Measurements from ENCODE around the gene ALOX12. TPM values are rescaled to one million over a fixed set of nuclear protein-coding genes. Genes with fewer than 3 reads are reported as not detected.

Gene ALOX12
- total RNA-seq, 1 experiment from 2014 or later, result not detected

- DNase-seq (ENCODE audit: low read depth), result peak; percentile 57
These were observed 26.3 kb downstream of the ALOX12 start for GRCh38 chr17:7021993-7022778.

- no peak for DNase-seq (ENCODE audit: low read depth)
These were observed 27.1 kb downstream of the ALOX12 start, which contains the start of gene BCL6B for GRCh38 chr17:7022781-7023571. BCL6B (plus strand) TSS chr17:7023050; CDS start chr17:7023672, 622 bp downstream.

GRCh38 chr17:7023576-7024401, 27.9 kb downstream of the ALOX12 start:
- DNase-seq (ENCODE audit: low read depth), result peak; percentile 60

GRCh38 chr17:7024402-7024785, 28.5 kb downstream of the ALOX12 start:
- DNase-seq (ENCODE audit: low read depth), result no peak

GRCh38 chr17:7025245-7025644, 29.4 kb downstream of the ALOX12 start:
- DNase-seq (ENCODE audit: low read depth), result no peak

- no peak for DNase-seq (ENCODE audit: low read depth)
These were observed 30.7 kb downstream of the ALOX12 start for GRCh38 chr17:7026471-7027115.

GRCh38 chr17:7027335-7027734, 31.5 kb downstream of the ALOX12 start:
- no peak for DNase-seq (ENCODE audit: low read depth)

- DNase-seq (ENCODE audit: low read depth), result no peak
These were observed 33.2 kb downstream of the ALOX12 start for GRCh38 chr17:7029096-7029495.

- DNase-seq (ENCODE audit: low read depth), result no peak
These were observed 33.8 kb downstream of the ALOX12 start for GRCh38 chr17:7029659-7030058.

- no peak for DNase-seq (ENCODE audit: low read depth)
These were observed 39.2 kb downstream of the ALOX12 start for GRCh38 chr17:7034955-7035590.

- DNase-seq (ENCODE audit: low read depth), result peak; percentile 91
These were observed 39.9 kb downstream of the ALOX12 start, which contains the start of gene SLC16A13 for GRCh38 chr17:7035591-7036368. SLC16A13 (plus strand) TSS chr17:7036015; CDS start chr17:7036383, 368 bp downstream.

- no peak for DNase-seq (ENCODE audit: low read depth)
These were observed 42.4 kb downstream of the ALOX12 start for GRCh38 chr17:7038025-7038862.

- no peak for DNase-seq (ENCODE audit: low read depth)
These were observed 44.0 kb downstream of the ALOX12 start for GRCh38 chr17:7039832-7040231.

- no peak for DNase-seq (ENCODE audit: low read depth)
These were observed 46.0 kb downstream of the ALOX12 start for GRCh38 chr17:7041607-7042500.

GRCh38 chr17:7042501-7043181, 46.8 kb downstream of the ALOX12 start:
- DNase-seq (ENCODE audit: low read depth), result no peak

GRCh38 chr17:7043182-7043496, 47.3 kb downstream of the ALOX12 start:
- DNase-seq (ENCODE audit: low read depth), result no peak

- DNase-seq (ENCODE audit: low read depth), result no peak
These were observed 47.8 kb downstream of the ALOX12 start, which contains the start of gene SLC16A11 for GRCh38 chr17:7043497-7044198. SLC16A11 (minus strand) TSS chr17:7044092; CDS start chr17:7043513, 579 bp downstream.
